IPS DF 4.7 (cell line): ENCODE measurements around the gene RAD52.

Experiments used
- DNase-seq: peaks from one replicate; pipeline ENCODE4 v3.0.0-alpha.2; 2013; ENCODE audit warnings: low spot score; ENCODE audit errors: extremely low read depth

RAD52 gene

DNA sequence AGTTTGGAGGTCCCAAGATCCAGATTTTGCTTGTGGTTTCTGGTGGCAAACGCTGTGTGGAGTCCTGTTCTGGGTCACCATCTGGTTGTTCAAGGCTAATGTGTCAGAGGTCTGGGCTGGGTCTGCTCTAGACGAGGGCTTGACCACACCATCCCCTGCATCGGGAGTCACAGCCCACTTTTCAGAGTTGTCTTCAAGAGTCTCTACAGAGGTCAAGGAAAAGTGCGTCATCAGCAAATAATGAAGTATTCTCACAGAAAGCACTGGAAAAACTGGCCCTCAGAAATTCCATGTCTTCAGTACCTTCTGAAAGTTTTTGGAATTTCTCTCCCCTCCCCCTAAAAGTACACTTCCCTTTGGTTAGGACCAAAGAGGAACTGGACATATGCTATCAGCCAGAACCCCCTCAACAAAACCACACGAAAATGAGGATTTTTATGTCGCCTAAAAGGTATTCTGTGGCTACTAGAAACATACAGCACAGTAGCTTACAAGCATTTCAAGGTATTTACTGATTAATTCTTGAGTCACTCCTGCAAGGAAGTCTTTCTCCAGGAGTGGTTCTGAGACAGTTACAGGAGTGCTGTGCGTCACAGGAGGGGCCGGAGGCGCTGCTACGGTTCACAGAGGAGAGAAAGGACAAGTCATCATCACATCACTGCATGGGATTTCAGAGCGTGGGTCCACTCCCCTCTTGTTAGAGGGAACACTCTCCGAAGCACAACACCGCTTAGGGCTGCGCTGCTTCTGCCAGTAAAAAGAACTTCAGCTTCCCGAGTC is 35.4 kb downstream of the RAD52 start:
- no peak for DNase-seq

DNA sequence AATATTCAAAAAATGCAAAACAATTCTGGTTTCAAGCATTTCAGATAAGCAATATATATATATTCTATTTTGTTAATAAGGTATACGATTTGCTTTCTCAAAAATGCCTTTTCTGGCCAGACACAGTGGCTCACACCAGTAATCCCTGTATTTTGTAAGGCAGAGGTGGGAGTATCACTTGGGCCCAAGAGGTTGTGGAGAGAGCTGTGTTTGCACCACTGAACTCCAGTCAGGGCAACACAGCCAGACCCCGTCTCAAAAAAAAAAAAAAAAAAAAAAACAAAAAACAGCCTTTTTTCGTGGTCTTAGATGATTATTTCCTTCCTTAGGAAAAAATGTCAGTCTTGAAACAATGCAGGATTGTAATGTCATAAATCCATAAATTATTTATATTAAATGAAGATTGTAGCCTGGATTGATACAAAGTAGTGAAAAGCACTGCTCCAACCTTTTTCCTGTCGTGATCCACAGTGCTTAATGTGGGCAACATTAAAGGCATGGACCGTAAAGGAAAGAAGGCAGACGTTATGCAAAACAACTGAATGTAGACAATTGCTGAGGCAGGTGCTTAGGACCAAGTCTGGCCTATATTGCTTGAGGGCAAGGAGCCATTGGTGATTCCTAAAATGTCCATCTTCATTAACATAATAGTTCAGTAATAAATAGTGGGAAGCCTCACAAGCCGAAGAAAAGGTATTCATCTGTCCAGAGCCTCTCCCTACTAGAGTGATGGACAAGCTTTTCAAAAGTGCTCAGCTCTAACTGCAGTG is 36.8 kb downstream of the RAD52 start:
- DNase-seq = no peak

GRCh38 chr12:911191-911826 is 38.2 kb downstream of the RAD52 start:
- no peak for DNase-seq

GRCh38 chr12:910416-910815 is 39.1 kb downstream of the RAD52 start:
- DNase-seq = no peak

GRCh38 chr12:909861-910260 is 39.6 kb downstream of the RAD52 start:
- DNase-seq = no peak

DNA sequence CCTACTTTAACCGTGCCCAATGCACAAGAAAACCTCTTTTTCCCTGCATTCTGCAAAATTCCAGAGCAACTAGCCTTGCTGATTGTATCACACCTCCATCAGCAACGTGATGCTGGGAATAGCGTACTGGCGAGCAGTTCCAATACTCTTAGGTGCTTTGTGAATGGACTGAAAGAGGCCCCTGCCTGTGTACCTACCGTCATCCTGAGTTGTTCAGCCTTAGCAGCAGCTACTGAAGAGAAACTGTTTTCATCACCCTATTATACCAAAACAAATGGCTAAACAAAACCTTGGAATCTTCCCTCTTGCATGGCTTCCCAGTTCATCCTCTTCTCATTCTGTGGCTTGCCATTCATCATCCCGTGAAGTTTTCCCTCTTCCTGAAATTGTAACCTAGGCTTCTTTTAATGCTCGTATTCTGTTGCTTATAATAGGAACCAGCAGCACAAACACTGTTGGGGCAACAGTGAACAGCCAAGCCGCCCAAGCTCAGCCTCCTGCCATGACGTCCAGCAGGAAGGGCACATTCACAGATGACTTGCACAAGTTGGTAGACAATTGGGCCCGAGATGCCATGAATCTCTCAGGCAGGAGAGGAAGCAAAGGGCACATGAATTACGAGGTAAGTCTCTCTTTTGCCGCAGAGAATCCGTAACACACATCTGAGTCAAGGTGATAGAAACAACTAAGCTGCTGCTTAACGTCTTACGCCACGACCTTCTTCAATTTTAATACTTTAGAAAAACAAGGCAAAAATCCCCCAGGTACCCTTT is 41.9 kb downstream of the RAD52 start:
- no peak for DNase-seq

DNA sequence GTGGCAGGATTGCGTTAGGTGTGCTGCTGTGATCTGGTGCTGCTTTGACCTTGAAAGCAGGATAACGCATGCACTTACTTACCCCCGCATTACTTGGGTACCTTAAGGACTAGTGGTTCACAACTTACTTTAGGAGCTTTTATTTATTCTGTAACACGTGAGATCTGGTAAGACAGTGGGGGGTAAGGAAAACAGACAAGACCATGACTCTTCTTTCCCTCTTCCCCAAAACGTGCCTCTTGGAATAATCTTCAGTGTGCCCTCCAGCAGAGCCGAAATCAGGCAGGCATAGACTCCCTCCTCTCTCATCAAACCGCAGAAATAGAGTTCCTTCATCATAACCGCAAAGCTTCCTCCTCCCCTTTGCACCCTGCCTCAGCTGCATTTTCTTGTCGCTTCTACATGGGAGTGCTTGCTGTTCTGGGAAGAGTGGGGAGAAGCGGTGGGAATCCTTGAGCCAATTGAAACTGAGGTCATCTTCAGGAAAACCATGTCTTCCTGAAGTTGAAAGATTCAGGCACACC is 43.4 kb downstream of the RAD52 start:
- DNase-seq = no peak

- no peak for DNase-seq
Measured at GRCh38 chr12:905261-906031, 44.0 kb downstream of the RAD52 start.

DNA sequence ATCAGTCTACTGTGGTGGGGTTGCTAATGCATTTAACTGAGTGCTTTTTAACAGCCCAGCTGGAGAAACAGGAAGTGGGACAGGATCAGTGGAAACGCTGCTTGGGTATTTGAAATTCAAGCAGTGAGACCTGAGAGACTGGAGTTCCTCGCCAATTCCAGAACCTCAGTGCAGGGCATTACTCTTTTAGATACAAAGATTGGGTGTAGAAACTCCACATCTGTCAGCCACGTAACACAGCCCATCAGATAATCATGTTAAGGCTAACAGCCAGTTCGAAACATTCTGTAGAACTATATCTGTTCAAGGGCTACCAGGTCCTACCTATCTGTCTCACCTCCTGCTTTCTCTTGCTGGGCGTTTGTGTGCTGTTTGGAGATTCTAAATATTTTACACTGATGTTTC is 45.5 kb downstream of the RAD52 start:
- no peak for DNase-seq

GRCh38 chr12:903055-903454 is 46.4 kb downstream of the RAD52 start:
- no peak for DNase-seq

DNA sequence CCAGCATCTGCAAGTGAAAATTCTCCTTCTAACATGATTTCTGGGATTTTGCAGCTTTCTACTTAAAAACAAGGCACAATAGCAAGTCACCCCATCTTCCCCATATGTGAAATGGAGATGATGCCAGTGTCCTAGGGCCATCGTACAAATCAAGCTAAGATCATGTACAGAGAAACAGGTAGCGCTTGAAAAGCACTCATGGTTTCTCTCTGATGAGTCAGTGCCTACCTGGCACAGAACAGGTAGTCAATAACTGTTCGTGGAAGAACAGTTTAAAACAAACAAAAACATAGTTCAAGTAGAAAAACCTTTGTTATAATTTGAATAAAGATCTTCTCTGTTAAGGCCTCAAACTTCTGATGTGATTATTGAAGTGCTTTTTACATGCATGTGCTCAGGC is 46.9 kb downstream of the RAD52 start:
- no peak for DNase-seq

DNA sequence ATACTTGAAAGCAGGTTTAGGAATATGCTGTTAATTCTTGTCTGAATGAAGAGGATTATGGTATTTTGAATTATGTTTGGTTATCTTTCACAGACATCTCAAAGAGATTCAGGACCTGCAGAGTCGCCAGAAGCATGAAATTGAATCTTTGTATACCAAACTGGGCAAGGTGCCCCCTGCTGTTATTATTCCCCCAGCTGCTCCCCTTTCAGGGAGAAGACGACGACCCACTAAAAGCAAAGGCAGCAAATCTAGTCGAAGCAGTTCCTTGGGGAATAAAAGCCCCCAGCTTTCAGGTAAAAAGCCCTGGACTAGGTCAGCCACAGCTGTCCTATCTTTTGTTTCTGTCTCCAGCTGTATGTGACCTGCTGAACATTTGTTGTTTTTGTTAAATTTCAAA is 52.1 kb downstream of the RAD52 start:
- no peak for DNase-seq

GRCh38 chr12:896031-896430 is 53.5 kb downstream of the RAD52 start:
- DNase-seq = no peak

DNA sequence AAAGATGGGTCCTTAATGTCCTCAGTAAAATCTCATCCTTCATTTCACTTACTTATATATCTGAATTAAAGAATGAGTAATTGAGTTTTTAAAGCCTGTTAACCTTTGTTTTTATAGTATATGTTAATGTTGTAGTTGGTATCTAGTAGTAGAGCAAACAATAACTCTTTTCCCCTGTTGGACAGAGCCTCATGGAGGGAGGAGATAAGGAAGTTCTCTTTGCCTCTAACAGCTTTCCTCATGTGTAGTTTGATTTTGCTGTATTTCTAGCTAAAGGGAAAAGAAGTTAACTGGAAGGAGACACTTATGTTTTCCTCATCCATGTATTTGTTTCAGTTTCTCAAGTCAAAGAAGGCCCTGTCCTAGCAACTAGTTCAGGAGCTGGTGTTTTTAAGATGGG is 55.3 kb downstream of the RAD52 start:
- no peak for DNase-seq

- DNase-seq = no peak
Measured at GRCh38 chr12:886206-886605, 63.3 kb downstream of the RAD52 start.

DNA sequence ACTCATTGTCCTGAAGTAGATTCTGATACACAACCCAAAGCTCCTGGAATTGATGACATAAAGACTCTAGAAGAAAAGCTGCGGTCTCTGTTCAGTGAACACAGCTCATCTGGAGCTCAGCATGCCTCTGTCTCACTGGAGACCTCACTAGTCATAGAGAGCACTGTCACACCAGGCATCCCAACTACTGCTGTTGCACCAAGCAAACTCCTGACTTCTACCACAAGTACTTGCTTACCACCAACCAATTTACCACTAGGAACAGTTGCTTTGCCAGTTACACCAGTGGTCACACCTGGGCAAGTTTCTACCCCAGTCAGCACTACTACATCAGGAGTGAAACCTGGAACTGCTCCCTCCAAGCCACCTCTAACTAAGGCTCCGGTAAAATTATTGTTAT is 63.8 kb downstream of the RAD52 start:
- DNase-seq = no peak

- no peak for DNase-seq
Measured at GRCh38 chr12:884746-885414, 64.6 kb downstream of the RAD52 start.

DNA sequence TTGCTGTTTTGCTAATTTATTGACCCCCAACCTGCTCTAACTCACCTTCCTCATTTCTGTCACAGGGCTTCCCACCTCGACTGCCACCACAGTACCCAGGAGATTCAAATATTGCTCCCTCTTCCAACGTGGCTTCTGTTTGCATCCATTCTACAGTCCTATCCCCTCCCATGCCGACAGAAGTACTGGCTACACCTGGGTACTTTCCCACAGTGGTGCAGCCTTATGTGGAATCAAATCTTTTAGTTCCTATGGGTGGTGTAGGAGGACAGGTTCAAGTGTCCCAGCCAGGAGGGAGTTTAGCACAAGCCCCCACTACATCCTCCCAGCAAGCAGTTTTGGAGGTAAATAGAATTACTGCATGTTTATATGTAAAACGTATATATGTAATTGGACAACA is 68.8 kb downstream of the RAD52 start:
- DNase-seq = no peak

GRCh38 chr12:879641-880040 is 69.9 kb downstream of the RAD52 start:
- DNase-seq = no peak

GRCh38 chr12:873954-874353 is 75.5 kb downstream of the RAD52 start:
- no peak for DNase-seq
